ENCODE data around the gene AQR.
A peak's percentile ranks its signal among the peaks of the same experiment; 100 is the strongest.
"Not testable (repeated sequence)": the region's sequence is repeated elsewhere in the genome, so short reads cannot be mapped to it uniquely, and the experiment has no call there.

The AQR gene

GRCh38 chr15:34813446-34814190, 155.9 kb downstream of the AQR start:
- DNase-seq (ENCODE audit: low spot score), result no peak

DNA sequence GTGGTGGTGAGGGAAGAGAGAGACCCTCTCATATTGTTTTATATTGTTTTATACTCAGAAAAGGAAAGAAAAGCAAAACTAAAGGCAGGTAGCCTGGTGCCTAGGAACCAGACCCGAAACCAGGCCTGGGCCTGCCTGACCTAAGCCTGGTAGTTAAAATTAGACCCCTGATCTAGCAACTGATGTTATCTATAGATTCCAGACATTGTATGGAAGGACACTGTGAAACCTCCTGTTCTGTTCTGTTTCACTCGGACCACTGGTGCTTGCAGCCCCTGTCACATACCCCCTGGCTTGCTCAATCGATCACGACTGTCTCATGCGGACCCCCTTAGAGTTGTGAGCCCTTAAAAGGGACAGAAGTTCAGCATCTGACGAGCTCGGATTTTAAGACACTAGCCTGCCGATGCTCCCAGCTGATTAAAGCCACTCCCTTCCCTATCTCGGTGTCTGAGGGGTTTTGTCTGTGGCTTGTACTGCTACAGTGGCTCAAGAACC, 156.6 kb downstream of the AQR start:
- DNase-seq (ENCODE audit: low spot score), result not testable (repeated sequence)

DNA sequence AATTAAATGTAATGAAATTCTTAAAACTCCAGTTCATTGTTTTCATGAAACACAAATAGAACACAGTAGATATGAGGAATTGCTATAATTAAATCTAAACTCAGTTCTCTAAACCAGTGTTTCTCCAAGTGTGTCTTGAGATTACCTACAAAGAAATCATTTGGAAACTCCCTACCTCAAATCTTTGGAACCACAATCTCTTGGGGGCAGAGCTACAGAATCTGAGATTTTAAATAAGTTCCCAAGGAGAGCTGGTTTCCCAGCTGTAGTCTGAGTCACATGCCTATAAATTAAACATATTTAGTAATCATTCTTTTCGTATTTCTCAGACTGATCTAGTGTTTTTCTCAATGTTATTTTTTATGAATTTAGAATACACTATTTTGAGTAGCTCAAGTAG, 157.2 kb downstream of the AQR start:
- no peak for DNase-seq (ENCODE audit: low spot score)

- DNase-seq (ENCODE audit: low spot score), result peak; percentile 84
Measured at GRCh38 chr15:34810443-34811129, 159.0 kb downstream of the AQR start.

- no peak for DNase-seq (ENCODE audit: low spot score)
Measured at GRCh38 chr15:34809186-34809585, 160.4 kb downstream of the AQR start.

- DNase-seq (ENCODE audit: low spot score), result no peak
Measured at GRCh38 chr15:34808016-34808415, 161.5 kb downstream of the AQR start.

- DNase-seq (ENCODE audit: low spot score), result not testable (repeated sequence)
Measured at GRCh38 chr15:34807241-34807640, 162.3 kb downstream of the AQR start.

GRCh38 chr15:34804776-34805175, 164.8 kb downstream of the AQR start:
- DNase-seq (ENCODE audit: low spot score), result no peak

DNA sequence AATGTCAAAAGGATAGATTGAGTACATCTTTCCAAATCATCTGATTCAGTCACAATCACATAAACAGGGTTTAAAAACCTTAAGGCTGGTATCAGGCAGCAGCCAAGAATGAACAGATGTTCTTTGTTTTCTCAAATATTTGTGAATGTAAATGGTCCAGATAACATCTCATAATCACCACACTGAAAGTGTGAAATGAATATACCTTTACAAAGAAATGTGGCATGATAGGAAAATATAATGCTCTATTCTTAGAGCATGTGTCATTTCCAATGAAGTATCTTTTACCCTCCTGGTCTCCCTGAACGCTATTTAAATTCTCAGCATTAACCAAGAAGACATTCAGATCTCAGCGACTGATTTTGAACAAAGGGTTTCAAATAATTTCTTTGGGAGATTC, 165.4 kb downstream of the AQR start:
- no peak for DNase-seq (ENCODE audit: low spot score)

DNA sequence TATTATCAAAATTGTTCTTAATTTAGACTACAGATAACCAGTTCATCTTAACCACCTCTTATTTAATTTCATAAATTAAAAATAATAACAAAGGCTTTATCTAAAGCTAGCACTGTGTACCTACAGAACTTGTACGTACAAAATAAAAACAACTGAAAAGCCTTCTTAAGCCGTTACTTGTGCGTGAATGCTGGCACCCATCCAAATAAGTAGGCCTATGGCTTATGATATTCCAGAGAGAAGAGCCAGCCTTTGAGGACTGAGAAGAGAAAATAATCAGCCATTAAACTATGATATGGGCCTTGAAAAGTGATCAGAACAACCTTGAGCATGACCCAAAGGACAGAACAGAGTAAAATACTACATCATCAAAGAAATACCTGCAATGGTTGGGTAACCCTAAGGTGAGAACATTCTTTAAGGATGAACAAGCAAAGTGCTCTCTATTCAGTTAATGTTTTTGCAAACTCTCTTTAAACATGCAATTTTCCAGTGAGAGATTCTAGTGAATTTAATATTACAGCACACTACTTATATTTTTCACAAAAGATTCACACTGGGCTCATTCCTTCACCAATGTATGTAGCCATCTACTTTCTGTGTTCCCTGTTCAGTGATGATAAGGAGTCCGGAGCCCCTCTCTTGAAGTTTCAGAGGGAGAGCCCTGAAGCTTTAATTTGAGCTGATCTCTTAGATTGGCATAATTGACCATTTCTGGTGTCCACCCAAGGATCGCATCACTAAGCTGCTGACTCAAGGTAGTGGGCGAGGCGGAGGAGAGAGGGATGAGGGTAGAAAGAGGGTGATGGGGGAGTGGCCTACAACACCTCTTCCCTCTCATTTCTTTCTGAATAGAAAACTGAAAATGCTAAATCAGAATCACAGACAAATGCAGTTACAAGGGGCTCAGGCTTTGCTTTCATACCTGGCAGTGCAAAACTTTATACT, 166.5 kb downstream of the AQR start:
- DNase-seq (ENCODE audit: low spot score), result no peak

DNA sequence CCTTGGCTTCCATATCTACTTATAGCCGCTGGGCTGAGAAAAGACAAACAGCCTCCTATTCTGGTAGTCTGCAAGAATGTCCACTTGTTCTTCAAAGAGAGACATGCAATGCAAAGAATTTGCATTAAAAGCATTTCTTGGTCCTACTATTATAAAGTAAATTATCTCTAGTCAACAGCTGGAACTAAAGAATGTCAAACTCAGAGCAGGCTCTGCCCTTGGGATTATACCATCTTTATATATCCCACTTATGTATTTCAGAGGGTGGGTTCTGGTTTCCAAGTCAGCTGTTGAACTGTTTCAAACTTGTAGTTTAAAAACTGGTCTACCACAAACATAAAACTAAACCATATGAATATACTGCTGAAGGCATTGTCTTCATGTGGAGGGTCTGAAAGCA, 167.2 kb downstream of the AQR start:
- DNase-seq (ENCODE audit: low spot score), result no peak
